HAP-1 (cell line): ENCODE results near the gene BEND2.

Experiments used
- DNase-seq, 2 experiments: peaks; one replicate each; pipeline ENCODE4 v3.0.0-alpha.2; 2016 to 2020; ENCODE audit warnings: low spot score in 2 of 2
- H3K27me3 ChIP-seq: fragments of 250-450 bp; sonication (Bioruptor Pico); 2 replicates; pipeline ENCODE4 v1.5.1; 2020; ENCODE audit warnings: low read depth, mild to moderate bottlenecking, moderate library complexity
- H3K36me3 ChIP-seq: fragments of 250-450 bp; sonication (Bioruptor Pico); replicated peaks from 2 replicates; pipeline ENCODE4 v1.5.1; 2020; ENCODE audit warnings: mild to moderate bottlenecking
- H3K4me1 ChIP-seq: fragments of 250-450 bp; sonication (Bioruptor Pico); 2 replicates; pipeline ENCODE4 v1.5.1; 2020; ENCODE audit warnings: mild to moderate bottlenecking
- H3K4me3 ChIP-seq: fragments of 250-450 bp; sonication (Bioruptor Pico); 2 replicates; pipeline ENCODE4 v1.5.1; 2020; ENCODE audit warnings: mild to moderate bottlenecking, moderate library complexity
- H3K9me3 ChIP-seq: fragments of 250-450 bp; sonication (Bioruptor Pico); 2 replicates; pipeline ENCODE4 v1.5.1; 2020; ENCODE audit warnings: mild to moderate bottlenecking, moderate library complexity
- in situ Hi-C: fragments of 300-500 bp; cut with MboI; formaldehyde crosslinking; loops from 3 replicates; pipeline ENCODE4 v1.14.3; 2020; ENCODE audit warnings: low sequenced_read_pairs, inconsistent platforms, mixed read lengths

BEND2 gene

DNA sequence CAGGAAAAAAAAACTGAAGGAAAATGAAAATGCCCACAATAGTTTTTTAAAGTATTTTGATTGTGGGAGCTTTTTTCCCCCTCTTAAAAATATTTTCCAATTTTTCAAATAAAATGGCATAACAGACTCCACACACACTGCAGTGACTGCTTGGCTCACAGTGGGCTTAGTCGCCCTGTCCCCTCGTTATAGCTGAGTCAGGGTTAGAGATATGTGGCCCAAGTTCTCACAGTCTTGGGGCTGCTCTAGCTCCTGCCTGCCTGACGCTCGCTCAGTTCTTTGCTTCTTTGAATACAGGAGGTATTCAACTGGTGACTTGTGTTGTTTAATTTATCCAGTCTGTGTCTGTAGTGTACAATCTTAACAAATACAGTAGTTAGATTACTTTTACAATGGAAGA is 47.7 kb downstream of the BEND2 start:
- Histone ChIP-seq H3K9me3 (no peaks in the 10 kb centered on the region), H3K4me3 (no peak overlapping the region), H3K4me1 (no peaks in the 10 kb centered on the region), H3K27me3 (no peaks in the 10 kb centered on the region; the same call in 1 of the 2 replicates), H3K36me3 (no peaks in the 10 kb centered on the region)
- DNase-seq: no peak
- in situ Hi-C loops: no loop called here

DNA sequence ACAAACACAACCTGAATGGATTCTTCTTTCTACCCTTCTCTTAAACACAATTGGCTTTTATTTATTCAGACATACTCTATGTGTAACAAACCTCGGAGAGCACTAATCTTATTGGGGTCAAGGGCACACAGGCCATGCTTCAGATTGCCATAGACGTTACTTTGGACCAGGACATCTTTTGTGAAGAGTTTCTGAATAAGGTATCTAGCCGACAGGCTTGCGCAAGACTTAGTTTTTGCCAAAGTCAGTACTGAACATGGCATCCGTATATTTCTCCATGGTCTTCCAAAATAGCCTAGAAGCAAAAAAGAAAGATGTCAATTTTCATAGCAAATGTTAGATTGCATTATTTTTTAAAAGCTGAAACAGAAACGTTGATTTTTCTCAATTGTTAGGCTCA is 49.8 kb downstream of the BEND2 start:
- Histone ChIP-seq H3K9me3 (no peaks in the 10 kb centered on the region), H3K4me3 (no peak overlapping the region), H3K4me1 (no peaks in the 10 kb centered on the region), H3K36me3 (no peaks in the 10 kb centered on the region), H3K27me3 (no peaks in the 10 kb centered on the region; the same call in 1 of the 2 replicates)
- in situ Hi-C loops: no loop called here
- no peak for DNase-seq

DNA sequence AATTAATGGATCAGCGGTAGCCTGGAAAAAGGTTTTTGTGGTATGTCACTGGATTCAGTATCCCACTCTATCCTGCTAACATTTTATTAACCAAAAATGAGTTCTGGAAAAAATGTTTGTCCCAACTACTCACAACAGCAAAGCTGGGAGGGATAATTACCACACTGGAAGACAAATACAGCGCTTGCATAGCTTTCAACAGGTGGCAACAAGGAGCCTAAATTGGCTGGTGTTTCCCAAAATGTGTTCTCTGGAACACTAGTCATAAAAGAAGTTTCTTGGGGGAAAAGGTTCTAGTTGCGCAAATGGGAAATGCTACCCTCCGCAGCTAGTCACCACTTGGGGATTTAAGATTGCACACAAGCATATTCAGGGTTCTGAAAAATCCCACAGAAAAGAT is 54.6 kb downstream of the BEND2 start:
- H3K9me3 ChIP-seq: no peaks in the 10 kb centered on the region
- no peaks in the 10 kb centered on the region for H3K4me1 ChIP-seq
- H3K27me3 ChIP-seq: peaks cover 3% of the 10 kb centered on the region; the same call in 1 of the 2 replicates
- no peak for DNase-seq
- H3K4me3 ChIP-seq: no peak overlapping the region
- in situ Hi-C loops: no loop called here
- H3K36me3 ChIP-seq: no peaks in the 10 kb centered on the region

DNA sequence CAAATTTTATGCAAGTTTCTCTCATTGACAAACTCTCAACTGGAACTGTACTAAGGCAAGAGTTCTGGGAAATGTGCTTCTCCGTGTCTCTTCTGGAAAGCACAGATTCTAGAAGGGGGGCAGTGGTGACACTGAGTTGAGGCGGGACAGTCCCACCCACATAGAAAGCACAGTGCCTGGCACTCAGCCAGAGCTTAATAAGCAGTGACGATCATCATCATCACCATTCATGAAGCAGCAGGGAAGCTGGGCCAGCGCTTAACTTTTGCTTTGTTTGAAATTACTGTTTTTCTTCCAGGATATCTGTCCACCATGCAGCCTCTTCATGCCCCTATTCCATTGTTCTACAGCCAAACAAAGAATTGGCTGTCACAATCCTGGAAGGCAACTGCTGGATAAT is 60.3 kb downstream of the BEND2 start:
- in situ Hi-C loops: no loop called here
- Histone ChIP-seq H3K4me1 (no peaks in the 10 kb centered on the region), H3K9me3 (no peaks in the 10 kb centered on the region), H3K36me3 (no peaks in the 10 kb centered on the region), H3K4me3 (no peak overlapping the region), H3K27me3 (peaks cover 6% of the 10 kb centered on the region; the same call in 1 of the 2 replicates)
- no peak for DNase-seq

DNA sequence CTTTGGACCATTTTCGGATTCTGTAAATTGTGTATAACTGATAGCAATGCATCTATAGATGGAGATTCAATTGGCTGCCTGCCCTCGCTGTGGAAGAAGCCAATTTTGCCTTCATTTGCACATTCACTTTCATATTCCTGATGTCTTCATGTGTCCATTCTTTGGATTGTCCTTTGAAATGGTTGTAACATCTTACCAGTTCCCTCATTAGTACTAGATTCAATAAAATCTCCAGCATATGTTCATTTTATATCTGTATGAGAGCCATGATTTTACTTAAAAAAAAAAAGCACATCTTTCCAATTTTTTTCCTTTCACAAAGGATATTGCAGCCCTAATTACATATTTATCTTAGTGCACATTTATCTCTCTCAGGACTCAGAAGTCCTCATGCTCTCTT is 61.7 kb downstream of the BEND2 start:
- Histone ChIP-seq H3K4me1 (no peaks in the 10 kb centered on the region), H3K36me3 (no peaks in the 10 kb centered on the region), H3K27me3 (peaks cover 6% of the 10 kb centered on the region; the same call in 1 of the 2 replicates), H3K4me3 (no peak overlapping the region), H3K9me3 (no peaks in the 10 kb centered on the region)
- DNase-seq: no peak
- in situ Hi-C loops: no loop called here

DNA sequence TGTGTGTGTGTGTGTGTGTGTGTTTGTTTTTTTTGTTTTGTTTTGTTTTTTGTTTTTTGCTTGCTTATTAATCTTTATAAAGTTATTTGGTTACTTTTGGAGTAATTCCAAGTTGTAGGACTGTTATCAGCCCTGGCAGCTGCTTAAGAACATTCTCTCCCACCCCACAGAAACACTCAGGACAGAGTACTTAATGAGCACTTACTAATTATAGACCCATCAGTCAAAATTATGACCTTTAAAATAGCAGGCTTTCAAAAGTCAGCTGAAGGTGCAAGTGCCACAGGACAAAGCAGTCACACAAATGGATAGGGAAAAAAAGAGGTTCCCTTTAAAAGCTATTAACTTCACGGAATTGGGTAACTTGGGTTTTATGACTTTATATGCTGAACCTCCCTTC is 69.0 kb downstream of the BEND2 start:
- no peak overlapping the region for H3K4me3 ChIP-seq
- H3K9me3 ChIP-seq: no peaks in the 10 kb centered on the region
- in situ Hi-C loops: no loop called here
- 0 out of 2 replicates have a peak, but pooled peaks cover 3% of the 10 kb centered on the region for H3K27me3 ChIP-seq
- no peaks in the 10 kb centered on the region for H3K36me3 ChIP-seq
- no peaks in the 10 kb centered on the region for H3K4me1 ChIP-seq
- no peak for DNase-seq

DNA sequence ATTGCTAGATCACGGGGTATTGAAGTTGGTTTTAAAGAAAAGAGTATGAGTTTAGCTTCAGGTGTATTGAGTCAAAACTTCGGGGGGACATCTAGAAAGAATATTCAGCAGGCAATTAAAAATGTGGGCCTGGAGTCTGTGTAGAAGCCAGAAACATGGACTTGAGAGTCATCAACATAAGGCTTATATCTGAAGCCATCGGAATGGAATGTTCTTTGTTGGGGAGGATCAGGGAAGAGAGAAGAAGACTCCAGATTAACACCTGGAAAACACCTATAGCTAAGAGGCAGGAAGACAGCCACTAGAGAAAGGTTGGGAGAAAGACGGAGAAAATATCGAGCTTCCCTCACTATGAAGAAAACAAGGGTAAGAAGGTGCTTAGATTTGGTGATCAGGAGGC is 69.5 kb downstream of the BEND2 start:
- Histone ChIP-seq H3K27me3 (0 out of 2 replicates have a peak, but pooled peaks cover 3% of the 10 kb centered on the region), H3K9me3 (no peaks in the 10 kb centered on the region), H3K4me3 (no peak overlapping the region), H3K4me1 (no peaks in the 10 kb centered on the region), H3K36me3 (no peaks in the 10 kb centered on the region)
- no peak for DNase-seq
- in situ Hi-C loops: no loop called here

DNA sequence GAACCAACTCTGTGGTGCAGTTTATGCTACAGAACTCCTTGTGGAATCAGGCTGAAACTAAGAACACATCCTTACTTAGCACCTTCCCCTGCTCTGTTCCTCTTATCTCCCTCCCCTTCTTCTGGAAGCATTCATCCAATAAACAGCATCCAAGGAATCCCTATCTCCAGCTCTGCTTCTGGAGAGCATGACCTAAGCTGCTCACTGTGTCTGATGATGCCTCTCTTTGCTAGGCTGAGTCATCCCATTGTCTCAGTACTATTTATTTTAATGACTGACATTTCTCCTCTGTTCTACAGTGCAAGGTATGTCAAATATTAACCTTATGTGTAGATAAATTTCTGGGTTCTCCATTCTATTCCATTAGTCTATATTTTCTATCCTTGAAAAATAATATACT is 71.2 kb downstream of the BEND2 start:
- Histone ChIP-seq H3K36me3 (no peaks in the 10 kb centered on the region), H3K27me3 (0 out of 2 replicates have a peak, but pooled peaks cover 3% of the 10 kb centered on the region), H3K9me3 (no peaks in the 10 kb centered on the region), H3K4me1 (no peaks in the 10 kb centered on the region), H3K4me3 (no peak overlapping the region)
- DNase-seq: no peak
- in situ Hi-C loops: no loop called here

DNA sequence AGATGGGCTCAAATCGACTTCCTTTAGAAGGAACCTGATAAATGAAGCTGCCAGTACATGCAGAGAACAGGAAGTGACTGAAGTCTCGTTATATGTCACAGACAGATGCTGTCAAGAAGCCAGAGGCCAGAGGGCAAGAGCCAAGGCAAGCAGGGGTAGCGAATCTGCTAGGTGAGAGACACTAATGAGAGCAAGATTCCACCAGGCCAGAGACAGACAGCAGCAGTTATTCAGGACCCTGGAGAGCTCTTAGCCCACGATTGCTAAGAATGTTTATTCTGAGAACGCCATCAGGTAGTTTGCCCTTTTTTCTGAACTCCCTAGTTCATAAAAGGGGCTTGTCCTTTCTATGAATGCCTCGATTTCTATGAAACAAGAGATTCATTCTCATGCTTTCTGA is 73.7 kb downstream of the BEND2 start:
- H3K27me3 ChIP-seq: 0 out of 2 replicates have a peak, but pooled peaks cover 3% of the 10 kb centered on the region
- no peaks in the 10 kb centered on the region for H3K36me3 ChIP-seq
- in situ Hi-C loops: no loop called here
- H3K4me1 ChIP-seq: no peaks in the 10 kb centered on the region
- no peak overlapping the region for H3K4me3 ChIP-seq
- H3K9me3 ChIP-seq: no peaks in the 10 kb centered on the region
- peak; percentile 23 to 54 for DNase-seq

DNA sequence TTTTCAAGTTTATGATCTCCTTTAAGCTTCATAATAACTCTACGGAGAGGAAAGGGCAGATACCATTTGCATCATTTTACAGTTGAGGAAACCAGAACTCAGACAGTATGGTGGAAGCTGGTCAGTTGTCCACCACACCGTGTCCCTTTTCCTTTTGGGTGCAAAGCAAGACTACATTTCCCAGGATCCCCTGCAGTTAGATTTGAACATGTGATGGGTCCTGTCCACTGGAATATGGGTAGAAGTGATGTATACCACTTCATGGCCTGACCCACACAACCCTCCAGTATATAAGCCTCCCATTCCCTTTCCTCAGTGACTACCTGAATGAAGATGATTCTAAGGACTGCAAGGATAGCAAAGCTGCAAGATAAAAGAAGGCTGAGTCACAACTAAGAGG is 74.7 kb downstream of the BEND2 start:
- no peaks in the 10 kb centered on the region for H3K36me3 ChIP-seq
- no peaks in the 10 kb centered on the region for H3K4me1 ChIP-seq
- in situ Hi-C loops: no loop called here
- H3K4me3 ChIP-seq: no peak overlapping the region
- H3K27me3 ChIP-seq: no peaks in the 10 kb centered on the region
- no peak for DNase-seq
- H3K9me3 ChIP-seq: no peaks in the 10 kb centered on the region

DNA sequence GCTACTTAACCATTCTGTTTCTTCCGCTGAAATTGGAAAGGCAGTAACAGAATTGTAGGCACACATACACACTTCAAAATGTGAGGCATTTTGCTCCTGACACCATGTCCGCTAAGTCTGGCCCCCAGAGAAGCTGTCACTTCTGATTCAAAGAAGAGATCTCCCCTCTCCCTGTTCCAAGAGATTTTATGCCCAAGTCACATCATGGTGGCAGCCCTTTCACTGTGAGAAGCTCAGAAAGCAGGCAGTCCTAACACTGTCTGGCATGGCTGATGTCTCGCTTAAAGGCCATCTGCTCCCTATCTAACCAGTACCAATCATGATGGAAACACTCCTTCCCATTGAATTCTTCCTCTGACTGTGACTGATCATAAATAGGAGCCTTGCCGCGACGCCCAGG is 83.9 kb downstream of the BEND2 start:
- in situ Hi-C loops: no loop called here
- H3K9me3 ChIP-seq: no peaks in the 10 kb centered on the region
- H3K27me3 ChIP-seq: no peaks in the 10 kb centered on the region
- no peak overlapping the region for H3K4me3 ChIP-seq
- DNase-seq: no peak
- H3K36me3 ChIP-seq: no peaks in the 10 kb centered on the region
- H3K4me1 ChIP-seq: no peaks in the 10 kb centered on the region

DNA sequence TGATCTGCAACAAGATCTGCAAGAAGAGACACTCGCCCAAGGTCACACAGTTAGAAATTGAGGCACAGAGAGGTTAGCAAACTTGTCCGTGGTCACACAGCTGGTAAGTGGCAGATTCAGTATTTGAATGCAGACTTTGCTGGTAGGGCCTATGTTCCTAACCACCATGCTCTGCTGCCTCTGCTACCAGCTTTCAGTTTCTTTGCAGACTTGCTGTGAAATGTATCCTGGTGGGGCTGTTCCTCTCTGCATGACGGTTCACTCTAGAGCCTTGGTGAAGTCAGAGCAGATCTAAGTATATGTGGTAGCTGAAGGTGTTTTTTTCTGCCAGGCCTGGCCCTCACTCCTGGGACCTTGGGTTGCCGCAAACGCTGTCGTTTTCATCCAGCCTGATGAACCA is 87.1 kb downstream of the BEND2 start:
- in situ Hi-C loops: no loop called here
- H3K9me3 ChIP-seq: no peaks in the 10 kb centered on the region
- no peaks in the 10 kb centered on the region for H3K4me1 ChIP-seq
- no peaks in the 10 kb centered on the region for H3K36me3 ChIP-seq
- DNase-seq: no peak
- H3K27me3 ChIP-seq: peaks cover 4% of the 10 kb centered on the region
- H3K4me3 ChIP-seq: no peak overlapping the region

DNA sequence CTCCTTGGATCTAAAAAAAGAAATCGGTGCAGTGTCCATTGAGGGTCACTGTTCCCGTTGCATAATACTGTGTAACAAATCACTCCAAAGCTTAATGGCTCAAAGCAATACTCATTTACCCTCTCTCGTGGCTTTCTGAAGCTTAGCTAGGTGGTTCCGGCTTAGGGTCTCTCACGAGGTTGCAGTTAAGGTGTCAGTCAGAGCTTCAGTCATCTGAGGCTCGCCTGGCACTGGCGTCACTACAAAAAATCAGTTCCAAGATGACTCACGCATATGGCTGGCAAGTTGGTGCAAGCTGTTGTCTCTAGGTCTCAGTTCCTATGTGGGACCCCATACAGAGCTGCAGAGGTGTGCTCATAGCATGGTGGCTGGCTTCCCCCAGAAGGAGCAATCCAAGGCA is 91.0 kb downstream of the BEND2 start:
- in situ Hi-C loops: no loop called here
- H3K27me3 ChIP-seq: peaks cover 4% of the 10 kb centered on the region
- no peaks in the 10 kb centered on the region for H3K4me1 ChIP-seq
- no peak overlapping the region for H3K4me3 ChIP-seq
- H3K36me3 ChIP-seq: no peaks in the 10 kb centered on the region
- no peaks in the 10 kb centered on the region for H3K9me3 ChIP-seq
- no peak for DNase-seq

DNA sequence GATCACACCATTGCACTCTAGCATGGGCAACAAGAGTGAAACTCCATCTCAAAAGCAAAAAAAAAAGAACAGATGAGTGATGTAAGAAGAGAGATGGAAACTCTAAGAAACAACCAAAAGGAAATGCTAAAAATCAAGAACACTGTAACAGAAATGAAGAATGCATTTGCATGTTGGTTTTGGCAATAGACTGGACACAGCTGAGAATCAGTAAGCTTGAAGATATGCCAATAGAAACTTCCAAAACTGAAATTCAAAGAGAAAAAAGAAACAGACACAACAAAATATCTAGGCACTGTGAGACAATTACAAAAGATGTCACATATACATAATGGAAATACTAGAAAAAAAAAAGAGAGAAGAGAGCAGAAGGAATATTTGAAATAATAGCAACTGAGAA is 93.7 kb downstream of the BEND2 start:
- no peak overlapping the region for H3K4me3 ChIP-seq
- in situ Hi-C loops: no loop called here
- H3K4me1 ChIP-seq: no peaks in the 10 kb centered on the region
- peaks cover 4% of the 10 kb centered on the region for H3K27me3 ChIP-seq
- no peak for DNase-seq
- H3K9me3 ChIP-seq: no peaks in the 10 kb centered on the region
- H3K36me3 ChIP-seq: no peaks in the 10 kb centered on the region

DNA sequence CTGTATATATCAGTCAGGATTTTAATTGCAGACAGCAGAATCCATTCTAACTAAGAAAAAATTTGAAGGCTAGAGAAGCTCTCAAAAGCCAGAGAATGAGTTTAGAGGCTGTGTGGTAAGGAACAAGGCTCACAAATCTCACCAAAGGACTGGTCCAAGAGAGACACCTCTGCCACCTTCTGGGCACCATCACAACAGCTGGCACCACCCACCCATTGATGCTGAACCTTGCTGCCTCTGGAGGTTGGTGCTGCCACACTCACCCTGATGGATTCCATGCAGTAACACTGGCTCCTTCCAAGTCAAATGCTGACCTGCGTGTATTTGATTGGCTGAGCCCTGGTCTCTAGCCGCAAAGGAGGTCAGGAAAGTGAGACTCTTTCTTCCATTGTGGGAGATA is 100.8 kb downstream of the BEND2 start:
- peaks cover 2% of the 10 kb centered on the region; the same call in 1 of the 2 replicates for H3K27me3 ChIP-seq
- no peaks in the 10 kb centered on the region for H3K36me3 ChIP-seq
- H3K4me1 ChIP-seq: no peaks in the 10 kb centered on the region
- no peaks in the 10 kb centered on the region for H3K9me3 ChIP-seq
- H3K4me3 ChIP-seq: no peak overlapping the region
- no peak for DNase-seq
- in situ Hi-C loops: no loop called here
